HL-60/S4 treated with phorbol 12-myristate 13-acetate at 8.2 ng/mL for 4 days and 3 days (cell line): ENCODE results near the gene NT5DC4.

Source experiments
- in situ Hi-C: fragments of 300-500 bp; cut with MboI; formaldehyde crosslinking; loops from 2 replicates; pipeline ENCODE4 v1.15.0; 2022; ENCODE audit warnings: low sequenced_read_pairs

NT5DC4 gene

DNA sequence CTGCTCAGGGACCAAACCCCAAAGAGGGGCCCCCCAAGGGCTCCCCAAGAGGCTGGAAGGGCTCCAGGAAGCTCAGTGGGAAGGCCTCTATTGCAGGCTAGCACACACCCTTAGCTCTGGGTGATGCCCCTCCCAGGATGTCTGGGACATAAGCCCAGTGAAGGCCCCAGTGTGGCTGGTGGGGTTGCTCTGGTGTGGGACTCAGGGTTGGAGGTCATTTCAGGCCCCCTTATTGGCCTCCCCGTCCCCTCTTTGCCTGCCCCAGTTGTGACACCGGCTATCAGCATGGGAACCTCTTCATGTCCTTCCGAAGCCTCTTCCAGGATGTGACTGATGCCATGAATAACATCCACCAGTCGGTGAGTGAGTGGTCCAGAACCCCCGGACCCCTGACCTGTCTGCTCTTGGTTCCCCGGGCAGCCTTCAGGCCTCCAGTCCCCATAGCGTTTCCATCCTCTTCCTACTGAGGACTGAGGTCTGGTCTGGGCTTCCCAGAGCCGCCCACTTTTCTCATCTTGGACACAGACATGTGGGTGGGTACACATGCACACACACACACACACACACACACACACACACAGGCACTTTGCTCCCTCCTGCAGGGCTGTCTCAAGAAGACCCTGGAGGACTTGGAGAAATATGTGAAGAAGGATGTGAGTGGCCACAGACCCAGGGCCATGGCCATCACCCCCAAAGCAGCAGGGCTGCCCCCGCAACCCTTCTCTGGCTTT is 2.2 kb downstream of the NT5DC4 start:
- in situ Hi-C loops, result no loop called here

- in situ Hi-C loops, result no loop called here
Measured at GRCh38 chr2:112723547-112723940, 2.7 kb downstream of the NT5DC4 start.

DNA sequence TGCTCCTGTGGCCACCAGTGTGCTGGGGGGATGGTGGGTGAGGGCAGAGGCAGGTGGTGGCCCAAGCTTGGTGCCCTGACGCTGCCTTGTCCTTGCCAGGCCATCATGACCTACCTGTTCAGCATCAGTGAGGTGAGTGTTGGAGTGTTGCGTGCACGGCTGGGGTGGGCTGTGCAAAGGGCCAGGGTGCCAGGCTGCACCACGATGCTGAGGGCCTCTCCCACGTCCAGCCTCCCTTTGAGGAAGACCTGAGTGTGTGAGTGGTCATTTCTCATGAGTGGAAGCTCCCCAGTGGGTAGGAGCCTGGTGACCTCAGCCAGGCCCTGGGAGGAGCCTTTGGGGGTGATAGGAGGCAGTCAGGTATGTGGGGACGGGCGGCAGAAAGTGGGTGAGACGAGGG is 3.2 kb downstream of the NT5DC4 start:
- in situ Hi-C loops, result no loop called here

GRCh38 chr2:112724591-112725525 is 4.0 kb downstream of the NT5DC4 start:
- in situ Hi-C loops, result no loop called here

DNA sequence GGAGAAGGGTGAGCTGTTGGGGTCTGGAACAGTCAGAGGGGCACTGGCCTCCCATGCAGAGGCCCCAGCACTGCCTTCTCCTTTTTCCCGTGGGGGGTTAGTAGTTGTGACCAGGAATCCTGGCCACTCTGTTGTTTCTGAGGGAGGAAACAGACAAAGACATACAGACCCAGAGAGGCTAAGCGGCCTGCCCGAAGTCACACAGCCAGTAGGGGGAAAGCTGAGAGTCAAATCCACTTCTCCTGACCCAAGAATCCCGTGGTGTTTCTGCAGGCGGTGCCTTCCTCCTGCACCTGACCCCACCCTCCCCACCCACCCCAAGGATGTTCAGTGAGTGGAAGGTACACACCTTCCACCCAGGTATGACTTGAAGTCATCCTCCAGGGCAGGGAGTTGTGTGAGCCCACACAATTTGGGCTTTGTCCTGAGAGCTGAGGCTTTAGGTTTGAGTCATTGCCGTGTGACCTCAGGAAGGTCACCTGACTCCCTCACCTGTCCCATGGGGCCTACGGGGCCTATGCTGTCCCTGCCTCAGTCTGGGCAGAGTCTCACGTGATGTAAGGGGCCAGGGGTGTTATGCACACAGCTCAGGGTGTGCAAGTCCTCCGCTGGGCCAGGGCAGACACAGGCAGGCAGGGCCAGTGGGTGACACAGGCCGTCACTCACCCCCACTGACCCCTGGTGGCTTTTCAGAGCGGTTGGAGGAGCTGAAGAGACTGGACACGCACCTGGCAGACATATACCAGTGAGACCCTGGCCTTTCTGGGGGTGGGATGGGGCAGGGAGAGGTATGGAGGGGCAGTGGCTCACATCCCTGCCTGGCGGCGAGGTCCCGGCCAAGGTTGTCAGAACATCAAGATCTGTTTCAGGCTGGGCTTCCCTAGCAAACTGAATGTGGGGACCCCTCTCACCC is 5.0 kb downstream of the NT5DC4 start:
- in situ Hi-C loops, result no loop called here

- in situ Hi-C loops, result no loop called here
Measured at GRCh38 chr2:112726487-112727190, 5.8 kb downstream of the NT5DC4 start.

GRCh38 chr2:112727276-112728028 is 6.6 kb downstream of the NT5DC4 start:
- in situ Hi-C loops, result no loop called here

DNA sequence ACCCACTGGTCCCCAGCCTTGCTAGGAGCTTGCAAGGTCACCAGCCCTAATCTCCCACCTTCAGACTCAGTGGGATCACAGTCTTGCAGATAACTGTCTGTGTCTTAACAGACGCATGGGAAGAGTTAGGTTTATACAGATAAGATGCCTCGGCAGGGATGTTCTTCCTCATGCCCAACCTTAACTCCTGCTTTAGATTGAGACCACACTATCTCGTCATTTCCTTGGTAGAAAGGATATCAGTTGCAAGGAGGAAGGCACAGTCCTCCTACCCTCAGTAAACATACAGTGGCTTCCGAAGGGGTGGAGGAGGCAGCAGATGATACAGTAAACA is 7.2 kb downstream of the NT5DC4 start:
- in situ Hi-C loops, result no loop called here

- in situ Hi-C loops, result no loop called here
Measured at GRCh38 chr2:112728378-112729175, 7.8 kb downstream of the NT5DC4 start.

DNA sequence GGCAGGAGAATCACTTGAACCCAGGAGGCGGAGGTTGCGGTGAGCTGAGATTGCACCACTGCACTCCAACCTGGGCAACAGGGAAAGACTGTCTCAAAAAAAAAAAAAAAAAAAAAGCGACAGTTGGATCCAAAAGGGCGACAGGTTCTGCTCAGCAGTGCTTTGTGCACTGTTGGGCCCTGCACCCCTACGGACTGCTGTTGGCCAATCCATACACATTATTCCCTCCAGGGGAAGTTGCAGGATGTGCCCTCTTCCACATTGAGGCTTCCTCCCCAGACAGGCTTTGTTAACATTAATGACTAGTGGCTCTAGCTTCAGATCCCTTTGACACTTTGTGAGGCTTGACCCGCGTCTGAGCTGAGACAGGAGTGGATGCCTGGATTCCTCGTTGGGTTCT is 9.4 kb downstream of the NT5DC4 start:
- in situ Hi-C loops, result no loop called here

DNA sequence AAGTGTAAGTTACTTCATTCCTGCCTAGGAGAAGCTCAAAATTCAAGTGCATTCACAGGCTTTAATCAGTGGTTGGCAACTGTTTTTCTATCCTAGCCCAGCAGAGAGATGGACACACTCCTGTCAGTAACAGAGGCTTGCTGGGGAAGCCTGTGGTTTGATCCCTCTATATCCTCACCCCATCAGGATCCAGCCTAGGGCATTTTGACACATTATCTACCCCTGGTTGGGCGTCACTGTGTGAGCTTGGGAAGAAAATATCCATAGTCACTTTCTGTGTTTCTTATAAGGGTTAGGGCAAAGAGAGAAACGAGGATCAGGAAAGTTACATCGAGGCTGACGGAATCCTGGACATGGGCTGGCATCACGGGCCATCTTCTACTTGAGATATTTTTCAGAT is 10.0 kb downstream of the NT5DC4 start:
- in situ Hi-C loops, result no loop called here

GRCh38 chr2:112731479-112731878 is 10.7 kb downstream of the NT5DC4 start:
- in situ Hi-C loops, result no loop called here

- in situ Hi-C loops, result no loop called here
Measured at GRCh38 chr2:112733456-112733855, 12.6 kb downstream of the NT5DC4 start.

DNA sequence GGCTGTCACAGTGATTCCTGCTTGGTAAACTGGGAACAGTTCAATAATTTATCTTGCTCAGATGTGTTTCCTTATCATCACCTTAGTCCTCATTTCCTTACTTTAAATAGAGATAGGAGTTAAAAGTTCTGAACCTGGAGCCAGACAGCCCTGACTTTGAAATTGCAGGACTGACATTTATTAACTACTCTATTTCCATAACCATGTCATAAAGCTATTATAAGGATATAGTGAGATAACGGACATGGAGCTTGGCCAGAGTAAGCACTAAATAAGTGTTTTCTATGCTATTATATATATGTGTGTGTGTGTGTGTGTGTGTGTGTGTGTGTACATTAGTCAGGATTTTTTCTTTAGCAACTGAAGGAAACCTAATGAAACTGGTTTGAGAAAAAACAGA is 13.1 kb downstream of the NT5DC4 start:
- in situ Hi-C loops, result no loop called here

DNA sequence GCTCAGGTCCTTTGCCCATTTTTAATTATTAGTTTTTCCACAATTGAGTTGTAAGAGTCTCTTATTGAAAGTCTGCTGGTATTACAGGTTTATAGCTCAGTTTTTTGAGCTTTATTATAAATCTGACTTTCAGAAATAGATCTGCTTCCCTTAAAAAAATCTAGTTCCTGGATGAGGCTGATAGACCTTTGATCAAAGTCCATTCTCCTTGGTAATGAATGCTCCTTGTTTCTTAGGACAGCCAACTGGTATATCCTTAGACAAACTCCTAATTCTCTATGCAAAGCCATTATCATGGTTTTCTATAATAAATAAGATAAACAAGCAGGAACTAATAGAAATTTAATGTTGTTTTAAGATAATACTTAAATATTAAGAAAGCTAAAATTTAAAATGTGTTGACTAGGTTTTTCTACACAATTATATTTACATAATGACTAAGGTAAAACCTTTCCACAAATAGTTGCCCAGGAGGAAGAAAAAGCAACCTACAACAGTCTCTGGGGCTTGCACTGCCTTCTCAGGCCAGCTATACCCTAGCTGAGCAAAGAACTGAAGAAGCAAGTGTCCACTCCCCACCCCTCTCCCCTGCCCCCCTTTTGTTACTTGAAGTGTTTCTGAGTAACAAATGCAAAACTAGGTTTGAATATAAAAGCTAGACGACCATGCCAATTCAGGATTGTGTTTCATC is 16.9 kb downstream of the NT5DC4 start:
- in situ Hi-C loops, result no loop called here

DNA sequence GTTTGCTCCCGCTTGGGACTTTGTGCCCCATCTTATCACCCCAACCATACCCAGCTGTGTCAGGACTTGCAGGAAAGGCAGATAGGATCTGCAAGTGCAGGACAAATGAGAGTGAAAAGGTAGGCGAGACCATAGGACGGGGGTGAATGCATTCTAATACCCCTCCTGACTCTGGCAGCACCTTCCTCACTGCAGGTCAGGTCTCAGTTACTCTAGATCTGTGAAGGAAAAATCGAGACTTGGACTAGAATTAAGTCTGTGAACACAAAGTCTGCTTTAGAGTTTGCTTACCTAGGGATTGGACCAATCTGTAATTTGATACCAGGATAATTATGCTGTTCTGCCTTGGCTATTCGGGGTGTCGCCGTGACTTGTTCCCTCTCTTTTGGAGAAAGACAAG is 19.7 kb downstream of the NT5DC4 start:
- in situ Hi-C loops, result no loop called here

DNA sequence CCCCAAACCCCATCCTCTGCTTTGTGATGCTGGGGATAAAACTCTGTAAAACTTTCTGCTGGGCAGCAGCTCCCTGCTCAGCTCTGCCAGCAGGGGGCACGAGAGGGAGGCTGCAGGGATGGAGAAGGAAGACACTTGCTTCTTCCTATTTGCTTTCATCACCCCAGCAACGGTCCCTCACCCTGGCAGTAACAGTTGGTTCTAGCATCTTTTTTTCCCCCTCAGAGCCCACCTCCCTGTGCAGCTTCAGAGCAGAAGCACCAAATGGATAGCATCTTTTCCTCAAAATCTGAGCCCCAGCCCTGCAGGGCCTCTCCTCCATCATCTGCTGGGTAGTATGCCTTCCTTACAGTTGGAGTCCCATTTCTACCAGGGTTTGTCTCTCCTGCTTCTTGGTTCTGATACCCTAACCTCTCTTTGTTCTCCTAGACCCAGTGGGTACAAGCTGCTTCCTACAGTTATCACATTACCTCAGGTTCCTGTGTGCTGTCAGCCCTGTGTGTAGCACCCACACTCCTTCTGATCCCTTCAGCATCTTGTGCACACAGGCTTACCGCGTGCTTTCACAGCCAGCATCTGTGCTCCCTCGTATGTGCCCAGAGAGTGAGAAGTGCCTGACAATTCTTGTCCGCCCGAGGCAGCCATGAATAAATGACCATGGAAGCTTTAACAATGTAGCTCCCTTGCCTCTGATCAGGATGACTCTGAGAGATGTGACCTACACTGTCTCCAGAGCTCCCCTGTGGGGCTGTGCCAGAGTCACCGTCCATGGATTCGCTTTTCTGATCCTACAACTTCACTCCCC is 29.1 kb downstream of the NT5DC4 start:
- in situ Hi-C loops, result loop anchor here (25.0 kb wide), 1 partner anchor 137 kb away; no protein-coding TSS in a partner anchor

DNA sequence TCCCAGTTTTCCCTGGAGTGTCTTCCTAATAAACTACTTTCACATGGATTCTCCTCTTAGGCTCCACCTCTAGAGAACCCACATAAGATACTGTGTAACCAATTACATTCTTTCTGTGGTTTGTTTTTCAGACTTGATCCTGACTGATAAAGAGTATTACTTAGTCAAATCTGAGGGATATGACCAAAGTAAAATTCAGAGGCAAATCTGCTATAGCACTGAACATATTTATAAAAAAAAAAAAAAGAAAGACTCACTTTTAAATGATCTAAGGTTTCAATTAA is 29.7 kb downstream of the NT5DC4 start:
- in situ Hi-C loops, result loop anchor here (25.0 kb wide), 1 partner anchor 137 kb away; no protein-coding TSS in a partner anchor
